Spleen (tissue), 7 donors: ENCODE data around the gene ARID5B.

ENCODE experiments used
- POLR2A ChIP-seq, 3 donors: fragments of 450-650 bp; IDR thresholded peaks; one replicate each; pipeline ENCODE4 v1.5.1; 2017; ENCODE audit warnings: antibody characterized with exemption in 3 of 3, mild to moderate bottlenecking in 1 of 3
- TF ChIP-seq, protein P1 (sequence below), 11 experiments: fragments of 200-600 bp in 7 of 11; fragments of 450-650 bp in 4 of 11; sonication (generic) in 4 of 11; IDR thresholded peaks in 8 of 11; conservative IDR thresholded peaks in 3 of 11; 1 replicate in 7 of 11; 2 replicates in 4 of 11; pipeline versions ENCODE4 v1.4.0 to v1.8.0; 2016 to 2021; ENCODE audit warnings: antibody characterized with exemption in 11 of 11, inconsistent platforms in 4 of 11, mild to moderate bottlenecking in 1 of 11
- donor health status: DM: no; HTN: no; CAD: no; lungs with moderate emphysema.
- donor health status: DM: no; HTN: no; CAD: no.
- donor health status: DM: no; HTN: no; CAD: no.

DNA sequence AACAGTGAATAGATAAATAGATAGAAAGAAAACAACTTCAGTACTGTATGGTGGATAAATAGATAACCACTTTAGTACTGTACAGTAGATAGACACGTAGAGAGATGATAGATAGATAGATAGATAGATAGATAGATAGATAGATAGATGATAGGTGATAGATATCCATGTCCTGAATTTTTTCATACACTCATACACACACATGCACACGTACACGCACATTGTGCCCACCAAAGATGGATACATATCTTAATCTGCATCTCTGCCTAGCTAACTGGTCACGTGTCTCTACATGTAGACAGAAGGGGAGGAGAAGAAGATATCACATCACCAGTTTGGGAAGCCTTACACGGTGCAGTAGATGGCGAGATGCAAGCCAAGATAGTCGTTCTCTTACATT, 99.2 kb downstream of the ARID5B start:
- TF ChIP-seq, protein P1, sequence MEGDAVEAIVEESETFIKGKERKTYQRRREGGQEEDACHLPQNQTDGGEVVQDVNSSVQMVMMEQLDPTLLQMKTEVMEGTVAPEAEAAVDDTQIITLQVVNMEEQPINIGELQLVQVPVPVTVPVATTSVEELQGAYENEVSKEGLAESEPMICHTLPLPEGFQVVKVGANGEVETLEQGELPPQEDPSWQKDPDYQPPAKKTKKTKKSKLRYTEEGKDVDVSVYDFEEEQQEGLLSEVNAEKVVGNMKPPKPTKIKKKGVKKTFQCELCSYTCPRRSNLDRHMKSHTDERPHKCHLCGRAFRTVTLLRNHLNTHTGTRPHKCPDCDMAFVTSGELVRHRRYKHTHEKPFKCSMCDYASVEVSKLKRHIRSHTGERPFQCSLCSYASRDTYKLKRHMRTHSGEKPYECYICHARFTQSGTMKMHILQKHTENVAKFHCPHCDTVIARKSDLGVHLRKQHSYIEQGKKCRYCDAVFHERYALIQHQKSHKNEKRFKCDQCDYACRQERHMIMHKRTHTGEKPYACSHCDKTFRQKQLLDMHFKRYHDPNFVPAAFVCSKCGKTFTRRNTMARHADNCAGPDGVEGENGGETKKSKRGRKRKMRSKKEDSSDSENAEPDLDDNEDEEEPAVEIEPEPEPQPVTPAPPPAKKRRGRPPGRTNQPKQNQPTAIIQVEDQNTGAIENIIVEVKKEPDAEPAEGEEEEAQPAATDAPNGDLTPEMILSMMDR (IDR thresholded peaks at IDR 0.05 in 8 of 11, conservative IDR thresholded peaks at IDR 0.05 in 3 of 11) = no peak
- no peak for TF ChIP-seq POLR2A (IDR thresholded peaks at IDR 0.05)
